CD4-positive, alpha-beta T cell treated with Interleukin-17A for 4 hours (primary cell): ENCODE results near the gene EIF2S3B.

ENCODE experiments used
- DNase-seq: peaks from one replicate; pipeline ENCODE4 v3.0.0-alpha.2; 2020; ENCODE audit warnings: mixed read lengths

Gene EIF2S3B

DNA sequence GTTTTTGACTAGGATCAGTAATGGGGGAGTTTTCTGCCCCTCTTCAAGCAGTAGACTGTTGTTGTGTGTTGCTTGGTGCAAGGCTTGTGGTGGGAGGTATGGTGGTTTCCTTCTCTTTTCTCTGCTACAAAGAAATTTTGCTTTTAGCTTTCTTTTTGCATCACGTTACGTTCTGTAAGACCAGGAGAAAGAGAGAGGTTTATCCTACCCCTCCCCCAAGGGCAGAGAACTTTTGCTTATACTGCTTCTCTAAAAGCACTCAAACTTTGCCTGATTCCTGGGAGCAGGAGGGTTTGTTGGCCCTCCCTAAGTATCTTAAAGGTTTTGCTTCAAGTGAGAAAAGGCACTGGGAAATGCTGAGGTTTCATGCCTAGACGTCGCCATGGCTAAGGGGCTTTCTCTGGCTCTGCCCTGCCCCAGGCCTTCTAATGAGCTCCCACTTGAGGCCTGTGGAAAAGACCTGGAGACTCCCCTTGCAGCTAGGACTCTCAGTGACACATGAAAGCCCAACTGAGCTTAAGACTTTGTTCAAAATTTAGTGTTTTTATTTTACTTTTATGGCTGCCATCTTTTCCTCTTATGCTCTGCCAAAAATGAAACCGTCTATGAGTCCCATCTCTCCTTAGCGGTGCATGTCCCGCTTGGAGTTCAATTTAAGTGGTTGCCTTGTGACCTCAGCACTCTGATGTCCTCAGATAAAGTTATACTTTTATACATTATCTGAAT is 49.2 kb downstream of the EIF2S3B start:
- no peak for DNase-seq

DNA sequence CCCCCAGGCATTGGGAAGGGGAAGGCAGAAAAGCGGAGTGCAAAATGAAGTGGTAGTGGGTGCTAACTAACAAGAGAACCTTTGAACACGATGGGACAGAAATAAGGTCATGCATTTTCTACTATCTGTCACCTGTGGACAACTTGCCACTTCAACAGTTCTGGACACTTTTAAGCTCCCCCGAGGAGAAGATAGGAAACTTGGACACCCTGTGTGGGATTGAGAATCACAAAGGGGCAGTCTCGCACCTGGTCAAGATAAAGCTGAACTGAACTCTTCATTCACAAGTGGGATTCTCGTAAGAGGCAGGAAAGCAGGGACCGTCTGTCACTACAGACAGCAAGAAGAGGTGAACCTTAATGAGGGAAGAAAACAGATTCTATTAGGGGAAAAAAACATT is 51.6 kb downstream of the EIF2S3B start:
- no peak for DNase-seq

DNA sequence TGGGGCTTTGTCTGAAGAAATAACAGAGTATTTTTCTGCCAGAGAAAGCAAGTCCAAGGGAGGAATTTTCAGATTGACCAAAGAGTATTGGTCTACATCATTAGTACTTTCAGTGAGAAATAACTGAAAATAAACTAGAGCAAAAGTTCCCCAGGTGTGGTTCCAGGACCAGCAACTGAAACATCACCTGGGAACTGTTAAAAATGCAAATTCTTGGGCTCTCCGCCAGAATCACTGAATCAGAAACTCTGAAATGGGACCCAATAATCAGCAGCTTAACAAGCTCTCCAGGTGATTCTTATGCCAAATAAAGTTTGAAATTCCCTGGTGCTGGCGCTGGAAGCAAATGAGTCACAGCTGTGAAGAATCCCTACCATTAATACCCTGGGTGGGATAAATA is 52.1 kb downstream of the EIF2S3B start:
- DNase-seq: no peak
